ENCODE results near the gene MAP4K4.

MAP4K4 gene

GRCh38 chr2:101723371-101724124, 26.0 kb downstream of the MAP4K4 start:
- DNase-seq, result no peak

- DNase-seq, result no peak
Measured at GRCh38 chr2:101724125-101724474, 26.6 kb downstream of the MAP4K4 start.

- no peak for DNase-seq
Measured at GRCh38 chr2:101725038-101725437, 27.5 kb downstream of the MAP4K4 start.

GRCh38 chr2:101725515-101726192, 28.1 kb downstream of the MAP4K4 start:
- no peak for DNase-seq

- no peak for DNase-seq
Measured at GRCh38 chr2:101728865-101729264, 31.4 kb downstream of the MAP4K4 start.

GRCh38 chr2:101729521-101730190, 32.1 kb downstream of the MAP4K4 start:
- DNase-seq, result no peak

GRCh38 chr2:101731221-101732054, 33.9 kb downstream of the MAP4K4 start:
- DNase-seq, result no peak

- DNase-seq, result no peak
Measured at GRCh38 chr2:101732199-101732598, 34.7 kb downstream of the MAP4K4 start.

- DNase-seq, result no peak
Measured at GRCh38 chr2:101732773-101733256, 35.3 kb downstream of the MAP4K4 start.

GRCh38 chr2:101733257-101733993, 35.9 kb downstream of the MAP4K4 start:
- DNase-seq, result no peak

- no peak for DNase-seq
Measured at GRCh38 chr2:101734505-101735165, 37.1 kb downstream of the MAP4K4 start.

- no peak for DNase-seq
Measured at GRCh38 chr2:101735166-101735533, 37.6 kb downstream of the MAP4K4 start.

GRCh38 chr2:101736233-101736632, 38.7 kb downstream of the MAP4K4 start:
- DNase-seq, result no peak

- no peak for DNase-seq
Measured at GRCh38 chr2:101736861-101737291, 39.4 kb downstream of the MAP4K4 start.

- no peak for DNase-seq
Measured at GRCh38 chr2:101737478-101738255, 40.2 kb downstream of the MAP4K4 start.

- no peak for DNase-seq
Measured at GRCh38 chr2:101738649-101739048, 41.1 kb downstream of the MAP4K4 start.

- no peak for DNase-seq
Measured at GRCh38 chr2:101740555-101740964, 43.1 kb downstream of the MAP4K4 start.

- DNase-seq, result no peak
Measured at GRCh38 chr2:101741775-101742520, 44.4 kb downstream of the MAP4K4 start.

GRCh38 chr2:101742547-101742946, 45.0 kb downstream of the MAP4K4 start:
- DNase-seq, result no peak

- no peak for DNase-seq
Measured at GRCh38 chr2:101743288-101743687, 45.8 kb downstream of the MAP4K4 start.
